ENCODE results near the gene STXBP1.

GRCh38 chr9:127595611-127596010 is 16.5 kb upstream of the STXBP1 start:
- TF ChIP-seq CTCF (conservative IDR thresholded peaks at IDR 0.05; ENCODE audit: low read depth, low read length) (no peak), EZH2 (IDR thresholded peaks at IDR 0.05; ENCODE audit: borderline replicate concordance, low read depth, low read length, poor library complexity, severe bottlenecking) (no peak)
